ENCODE data around the gene ZNF343. TPM values are rescaled to one million over a fixed set of nuclear protein-coding genes. Genes with fewer than 3 reads are reported as not detected.

ZNF343 gene
- total RNA-seq, 1 donor from 2014 or later: 0.64 TPM

GRCh38 chr20:2451939-2452732 is 56.6 kb downstream of the ZNF343 start:
- no peaks in the 10 kb centered on the region for H3K36me3 ChIP-seq
- no peak overlapping the region for H3K4me3 ChIP-seq
- H3K9me3 ChIP-seq: no peaks in the 10 kb centered on the region
- DNase-seq (ENCODE audit: low spot score in 2 of 2): peak in 1 of 2 donors; percentile 79
- TF ChIP-seq CTCF (IDR thresholded peaks at IDR 0.05): peak; percentile 22 to 84 (median 75)
- intact Hi-C loops (cut with DNase I): loop anchor here (2.0 to 10.0 kb wide), 3 partner anchors 245 to 685 kb away; no protein-coding TSS in a partner anchor
- H3K27ac ChIP-seq: no peak overlapping the region
- peaks cover 0 to 6% of the 10 kb centered on the region in 2 donors for H3K4me1 ChIP-seq
- no peaks in the 10 kb centered on the region for H3K27me3 ChIP-seq

- no peaks in the 10 kb centered on the region for H3K36me3 ChIP-seq
- no peak for TF ChIP-seq CTCF (IDR thresholded peaks at IDR 0.05)
- no peak overlapping the region for H3K4me3 ChIP-seq
- H3K27ac ChIP-seq: no peak overlapping the region
- peaks cover 0 to 6% of the 10 kb centered on the region in 2 donors for H3K4me1 ChIP-seq
- DNase-seq (ENCODE audit: low spot score in 2 of 2): no peak
- H3K9me3 ChIP-seq: no peaks in the 10 kb centered on the region
- H3K27me3 ChIP-seq: no peaks in the 10 kb centered on the region
- intact Hi-C loops (cut with DNase I): loop anchor here (5.0 to 10.0 kb wide), 2 partner anchors 487 to 684 kb away; no protein-coding TSS in a partner anchor
Observed at GRCh38 chr20:2451422-2451821, 57.3 kb downstream of the ZNF343 start.

DNA sequence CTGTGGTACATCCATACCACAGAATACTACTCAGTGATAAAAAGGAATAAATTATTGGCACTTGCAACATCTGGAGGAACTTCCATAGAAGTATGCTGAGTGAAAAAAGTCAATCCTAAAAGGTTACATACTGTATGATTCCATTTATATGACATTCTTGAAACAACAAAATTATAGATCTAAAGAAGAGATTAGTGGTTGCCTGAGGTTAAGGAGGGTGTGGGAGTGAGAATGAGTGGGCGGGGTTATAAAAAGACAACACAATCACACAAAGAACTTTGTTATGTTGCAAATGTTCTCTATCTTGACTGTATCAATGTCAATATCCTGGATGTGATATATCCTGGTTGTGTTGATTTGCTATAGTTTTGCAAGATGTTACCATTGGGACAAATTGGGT is 59.3 kb downstream of the ZNF343 start:
- TF ChIP-seq CTCF (IDR thresholded peaks at IDR 0.05): no peak
- no peak overlapping the region for H3K27ac ChIP-seq
- intact Hi-C loops (cut with DNase I): no loop called here

GRCh38 chr20:2446845-2447244 is 61.9 kb downstream of the ZNF343 start:
- Histone ChIP-seq H3K36me3 (no peaks in the 10 kb centered on the region), H3K9me3 (no peaks in the 10 kb centered on the region), H3K4me1 (no peaks in the 10 kb centered on the region), H3K27me3 (no peaks in the 10 kb centered on the region), H3K4me3 (no peak overlapping the region), H3K27ac (no peak overlapping the region)
- no peak for DNase-seq (ENCODE audit: low spot score in 2 of 2)
- no peak for TF ChIP-seq CTCF (IDR thresholded peaks at IDR 0.05)
- intact Hi-C loops (cut with DNase I): no loop called here

More for the DNA sequence above, 59.3 kb downstream of the ZNF343 start:
- Histone ChIP-seq H3K36me3 (no peaks in the 10 kb centered on the region), H3K4me1 (no peaks in the 10 kb centered on the region), H3K27me3 (no peaks in the 10 kb centered on the region), H3K9me3 (no peaks in the 10 kb centered on the region), H3K4me3 (no peak overlapping the region)
- DNase-seq (ENCODE audit: low spot score in 2 of 2): no peak

Other genes starting within 250 kb of the ZNF343 start
- gene TGM3, start 212.9 kb downstream of the ZNF343 start, total RNA-seq: not detected
- not detected for gene TGM6, start 128.0 kb downstream of the ZNF343 start, total RNA-seq
- gene SNRPB, start 38.1 kb downstream of the ZNF343 start, total RNA-seq: 83.5 TPM
- gene TMC2, start 27.7 kb upstream of the ZNF343 start, total RNA-seq: not detected
- 32.1 TPM for gene NOP56, start 143.7 kb upstream of the ZNF343 start, total RNA-seq
- 24.9 TPM for gene IDH3B, start 155.3 kb upstream of the ZNF343 start, total RNA-seq
- 19.2 TPM for gene EBF4, start 183.9 kb upstream of the ZNF343 start, total RNA-seq